Measurements from ENCODE around the gene RASSF8.

GRCh38 chr12:26109343-26109881, 150.9 kb downstream of the RASSF8 start:
- TF ChIP-seq CTCF (IDR thresholded peaks at IDR 0.05) (no peak), POLR2A (IDR thresholded peaks at IDR 0.05) (no peak)
